Breast epithelium (tissue), 3 donors: ENCODE data around the gene BRMS1L.

ENCODE experiments used
- POLR2A ChIP-seq: fragments of 450-650 bp; IDR thresholded peaks from one replicate; pipeline ENCODE4 v1.6.1; 2016; ENCODE audit warnings: antibody characterized with exemption, mild to moderate bottlenecking, moderate library complexity
- POLR2AphosphoS5 ChIP-seq, 3 donors: sonication (generic); formaldehyde crosslinking; IDR thresholded peaks; one replicate each; pipeline ENCODE4 v1.6.1; 2017; ENCODE audit warnings: antibody characterized with exemption in 3 of 3
- TF ChIP-seq, protein P1 (sequence below), 3 donors: fragments of 450-650 bp; IDR thresholded peaks; one replicate each; pipeline ENCODE4 v1.5.1; 2016 to 2017; ENCODE audit warnings: antibody characterized with exemption in 3 of 3, mild to moderate bottlenecking in 3 of 3, moderate library complexity in 3 of 3

DNA sequence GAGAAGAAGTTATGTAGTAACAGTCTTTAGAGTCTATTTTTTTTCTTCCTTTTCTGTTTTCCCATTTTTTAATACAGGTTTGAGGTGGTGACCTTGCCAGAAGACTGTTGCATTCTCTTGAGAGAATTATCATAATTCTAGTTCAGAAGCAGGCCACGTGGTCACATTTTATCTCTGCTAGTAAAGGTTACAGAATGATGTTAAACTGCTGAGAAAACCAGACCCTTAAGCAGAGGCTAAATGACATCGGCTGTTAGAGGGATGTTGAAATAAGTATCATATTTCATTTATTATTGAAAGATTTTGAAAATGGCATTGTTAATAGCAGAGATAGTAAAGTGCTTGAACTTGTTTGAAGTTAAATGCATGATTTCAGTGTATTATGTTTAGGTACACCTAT, 49.2 kb downstream of the BRMS1L start:
- TF ChIP-seq POLR2AphosphoS5 (IDR thresholded peaks at IDR 0.05): no peak
- TF ChIP-seq POLR2A: no peak
- TF ChIP-seq, protein P1, sequence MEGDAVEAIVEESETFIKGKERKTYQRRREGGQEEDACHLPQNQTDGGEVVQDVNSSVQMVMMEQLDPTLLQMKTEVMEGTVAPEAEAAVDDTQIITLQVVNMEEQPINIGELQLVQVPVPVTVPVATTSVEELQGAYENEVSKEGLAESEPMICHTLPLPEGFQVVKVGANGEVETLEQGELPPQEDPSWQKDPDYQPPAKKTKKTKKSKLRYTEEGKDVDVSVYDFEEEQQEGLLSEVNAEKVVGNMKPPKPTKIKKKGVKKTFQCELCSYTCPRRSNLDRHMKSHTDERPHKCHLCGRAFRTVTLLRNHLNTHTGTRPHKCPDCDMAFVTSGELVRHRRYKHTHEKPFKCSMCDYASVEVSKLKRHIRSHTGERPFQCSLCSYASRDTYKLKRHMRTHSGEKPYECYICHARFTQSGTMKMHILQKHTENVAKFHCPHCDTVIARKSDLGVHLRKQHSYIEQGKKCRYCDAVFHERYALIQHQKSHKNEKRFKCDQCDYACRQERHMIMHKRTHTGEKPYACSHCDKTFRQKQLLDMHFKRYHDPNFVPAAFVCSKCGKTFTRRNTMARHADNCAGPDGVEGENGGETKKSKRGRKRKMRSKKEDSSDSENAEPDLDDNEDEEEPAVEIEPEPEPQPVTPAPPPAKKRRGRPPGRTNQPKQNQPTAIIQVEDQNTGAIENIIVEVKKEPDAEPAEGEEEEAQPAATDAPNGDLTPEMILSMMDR (IDR thresholded peaks at IDR 0.05): no peak
